Measurements from ENCODE around the gene FTO. TPM values are rescaled to one million over a fixed set of nuclear protein-coding genes. Genes with fewer than 3 reads are reported as not detected.

FTO gene
- total and polyA plus RNA-seq, 2 of the 8 experiments (the other 6 are each of a cell fraction or from before 2014, with no cell fraction given), result 34.5 to 59.8 TPM

GRCh38 chr16:53896722-53897121 is 192.8 kb downstream of the FTO start:
- Histone ChIP-seq H2BK15ac (ENCODE audit: low read length) (no peak overlapping the region), H4K8ac (ENCODE audit: extremely low read depth, insufficient read depth, low read length) (no peak overlapping the region), H3K9me3 (ENCODE audit: insufficient read depth in 2 of 2, low read depth in 1 of 2, low read length in 1 of 2) (no peaks in the 10 kb centered on the region), H2BK120ac (replicated peaks; ENCODE audit: low read depth, low read length) (no peak overlapping the region), H2BK12ac (ENCODE audit: low read depth, low read length) (no peak overlapping the region), H3K14ac (ENCODE audit: insufficient read length) (no peak overlapping the region), H3K79me1 (ENCODE audit: low read depth, low read length) (no peaks in the 10 kb centered on the region), H2BK20ac (ENCODE audit: low read length) (no peak overlapping the region), H3K4ac (replicated peaks; ENCODE audit: insufficient read length, low read depth, low read length) (no peak overlapping the region), H3K27me3 (replicated peaks in 1 of 4; ENCODE audit: control insufficient read depth in 3 of 4, extremely low read depth in 1 of 4, insufficient read depth in 3 of 4, low read length in 3 of 4) (no peaks in the 10 kb centered on the region), H2BK5ac (ENCODE audit: low read depth, low read length) (no peak overlapping the region), H4K5ac (ENCODE audit: insufficient read length, low read depth, low read length) (no peak overlapping the region), H3K4me2 (ENCODE audit: insufficient read depth in 1 of 2, low read depth in 2 of 2, low read length in 2 of 2) (no peak overlapping the region), H3K4me3 (ENCODE audit: extremely low read depth in 1 of 4, insufficient read depth in 2 of 4, low read depth in 3 of 4, low read length in 4 of 4) (no peak overlapping the region), H3K9ac (replicated peaks in 1 of 4; ENCODE audit: extremely low read depth in 1 of 4, low read depth in 3 of 4, low read length in 3 of 4) (no peak overlapping the region), H3K4me1 (replicated peaks in 1 of 4; ENCODE audit: control insufficient read depth in 3 of 4, insufficient read depth in 4 of 4, low read length in 3 of 4) (no peaks in the 10 kb centered on the region; a peak in 1 of 7 replicates), H4K20me1 (replicated peaks in 1 of 2; ENCODE audit: control insufficient read depth in 1 of 2, insufficient read depth in 2 of 2, low read length in 2 of 2) (no peaks in the 10 kb centered on the region), H2AFZ (ENCODE audit: low read length) (no peak overlapping the region), H2AK5ac (ENCODE audit: low read depth, low read length) (no peak overlapping the region), H3K23me2 (ENCODE audit: low read depth, low read length) (no peaks in the 10 kb centered on the region; the same call in 1 of the 2 replicates), H4K91ac (replicated peaks; ENCODE audit: insufficient read length, low read length) (no peak overlapping the region), H3K36me3 (ENCODE audit: control insufficient read depth in 2 of 4, insufficient read depth in 4 of 4, low read length in 3 of 4) (no peaks in the 10 kb centered on the region), H3K79me2 (ENCODE audit: control insufficient read depth in 1 of 2, insufficient read depth in 2 of 2, low read length in 2 of 2) (no peaks in the 10 kb centered on the region; a peak in 1 of 4 replicates), H3K18ac (ENCODE audit: extremely low read depth, low read length) (no peak overlapping the region), H3K27ac (ENCODE audit: low read depth, low read length) (no peak overlapping the region), H3K23ac (ENCODE audit: insufficient read length) (no peak overlapping the region), H3K56ac (replicated peaks; ENCODE audit: insufficient read length, low read depth, low read length) (no peak overlapping the region)
- no peak for DNase-seq (ENCODE audit: low read depth in 1 of 2, low spot score in 2 of 2)
- ChIA-PET POLR2A (ENCODE audit: partially characterized antibody) (no interaction called here), CTCF (ENCODE audit: partially characterized antibody) (interaction anchor here (0.6 kb wide), 1 partner anchor 139 kb away, joined by 3 read pairs; no protein-coding TSS in a partner anchor)
- no peak for FAIRE-seq
- TF ChIP-seq SUZ12 (IDR thresholded peaks at IDR 0.05; ENCODE audit: low read length) (no peak), USF2 (IDR thresholded peaks at IDR 0.05; ENCODE audit: low read length) (no peak), TAF7 (optimal IDR thresholded peaks at IDR 0.05; ENCODE audit: borderline replicate concordance, low read depth, low read length) (no peak), CHD1 (IDR thresholded peaks at IDR 0.05; ENCODE audit: low read depth, low read length) (no peak), MAX (IDR thresholded peaks at IDR 0.05) (no peak), POU5F1 (IDR thresholded peaks at IDR 0.05; ENCODE audit: low read depth, low read length) (no peak), MAFK (IDR thresholded peaks at IDR 0.05; ENCODE audit: low read depth, low read length) (no peak), TCF12 (IDR thresholded peaks at IDR 0.05; ENCODE audit: low read depth, low read length) (no peak)
- WGBS, 2 experiments (ENCODE audit: extremely low coverage in 1 of 2, insufficient coverage in 1 of 2, insufficient read length in 1 of 2, insufficient replicate concordance in 2 of 2, low coverage in 1 of 2, low lambda C conversion rate in 2 of 2, missing lambda C conversion rate in 1 of 2), result 94% methylated on average over 7 of the region's 7 CpGs; no CpG with 5 or more reads in 1 of the 2 experiments

Measured in H1 (cell line).